ENCODE results near the gene ULK3. TPM values are rescaled to one million over a fixed set of nuclear protein-coding genes. Genes with fewer than 3 reads are reported as not detected.

Gene ULK3
- polyA plus RNA-seq, 1 experiment, result 14.2 TPM

GRCh38 chr15:74869372-74869725, 26.4 kb upstream of the ULK3 start:
- no peaks in the 10 kb centered on the region for H3K27me3 ChIP-seq (ENCODE audit: control insufficient read depth, insufficient read depth, low read length)
- no peak for DNase-seq (ENCODE audit: low read depth, low spot score)
- no peak overlapping the region for H3K4me3 ChIP-seq (ENCODE audit: low read depth, low read length)
- ChIA-PET CTCF (interaction anchor here (0.5 to 2.4 kb wide), 5 partner anchors 28 to 136 kb away, joined by 3 to 27 read pairs (median 6); no protein-coding TSS in a partner anchor), POLR2A (interaction anchor here (0.7 to 1.2 kb wide), 2 partner anchors 12 to 27 kb away, joined by 3 to 4 read pairs; no protein-coding TSS in a partner anchor)
- no peak overlapping the region for H3K27ac ChIP-seq (ENCODE audit: low read depth, low read length)
- no peak for TF ChIP-seq CTCF (IDR thresholded peaks at IDR 0.05; ENCODE audit: low read depth, low read length)
- no peaks in the 10 kb centered on the region for H3K9me3 ChIP-seq (ENCODE audit: control insufficient read depth, insufficient read depth, low read length)

- Histone ChIP-seq H3K4me3 (ENCODE audit: low read depth, low read length) (no peak overlapping the region), H3K27me3 (ENCODE audit: control insufficient read depth, insufficient read depth, low read length) (no peaks in the 10 kb centered on the region), H3K27ac (ENCODE audit: low read depth, low read length) (no peak overlapping the region), H3K9me3 (ENCODE audit: control insufficient read depth, insufficient read depth, low read length) (no peaks in the 10 kb centered on the region)
- DNase-seq (ENCODE audit: low read depth, low spot score), result no peak
- ChIA-PET CTCF (interaction anchor here (1.1 kb wide), 1 partner anchor 34 kb away, joined by 7 read pairs; no protein-coding TSS in a partner anchor), POLR2A (no interaction called here)
- no peak for TF ChIP-seq CTCF (IDR thresholded peaks at IDR 0.05; ENCODE audit: low read depth, low read length)
Observed at GRCh38 chr15:74868059-74868458, 25.1 kb upstream of the ULK3 start.

DNA sequence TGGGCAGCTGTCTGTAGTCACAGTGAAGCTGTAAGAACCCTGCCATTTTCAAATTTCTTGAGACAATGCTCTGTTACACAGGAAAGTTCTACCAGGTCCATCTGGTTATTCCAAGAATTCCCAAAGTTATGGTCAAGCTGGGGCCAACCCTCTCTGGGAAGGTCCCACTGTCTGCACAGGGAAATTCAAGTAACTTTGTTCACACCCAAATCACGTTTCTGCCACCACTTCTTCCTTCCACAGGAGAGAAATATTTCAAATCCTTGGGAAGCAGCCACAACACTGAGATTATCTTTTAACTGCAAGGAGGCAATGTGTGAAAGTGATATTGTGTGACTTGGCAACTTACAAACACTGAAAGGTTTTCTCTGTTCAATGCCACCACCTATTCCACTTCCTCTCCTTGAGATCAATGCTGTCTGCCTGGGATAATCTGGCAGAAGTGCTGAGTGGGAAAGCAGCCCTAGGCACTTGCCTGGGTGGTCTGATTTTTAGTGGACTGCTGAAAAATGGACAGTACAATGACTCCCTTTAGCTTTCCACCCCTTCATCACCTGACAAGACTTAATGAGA, 24.6 kb upstream of the ULK3 start:
- DNase-seq (ENCODE audit: low read depth, low spot score), result no peak
- no peaks in the 10 kb centered on the region for H3K27me3 ChIP-seq (ENCODE audit: control insufficient read depth, insufficient read depth, low read length)
- H3K27ac ChIP-seq (ENCODE audit: low read depth, low read length), result no peak overlapping the region
- no peak overlapping the region for H3K4me3 ChIP-seq (ENCODE audit: low read depth, low read length)
- H3K9me3 ChIP-seq (ENCODE audit: control insufficient read depth, insufficient read depth, low read length), result no peaks in the 10 kb centered on the region
- ChIA-PET POLR2A (no interaction called here), CTCF (interaction anchor here (1.1 kb wide), 1 partner anchor 34 kb away, joined by 7 read pairs; no protein-coding TSS in a partner anchor)
- no peak for TF ChIP-seq CTCF (IDR thresholded peaks at IDR 0.05; ENCODE audit: low read depth, low read length)

- Histone ChIP-seq H3K4me3 (ENCODE audit: low read depth, low read length) (no peak overlapping the region), H3K27me3 (ENCODE audit: control insufficient read depth, insufficient read depth, low read length) (no peaks in the 10 kb centered on the region), H3K9me3 (ENCODE audit: control insufficient read depth, insufficient read depth, low read length) (no peaks in the 10 kb centered on the region), H3K27ac (ENCODE audit: low read depth, low read length) (peak overlapping the region; percentile 66)
- CTCF ChIA-PET, result interaction anchor here (1.1 kb wide), 1 partner anchor 36 kb away, joined by 3 read pairs; no protein-coding TSS in a partner anchor
- DNase-seq (ENCODE audit: low read depth, low spot score), result peak; percentile 48
- TF ChIP-seq CTCF (IDR thresholded peaks at IDR 0.05; ENCODE audit: low read depth, low read length), result no peak
- POLR2A ChIA-PET, result interaction anchor here (0.6 kb wide), 1 partner anchor 41 kb away, joined by 6 read pairs; no protein-coding TSS in a partner anchor
Observed at GRCh38 chr15:74866090-74866489, 23.1 kb upstream of the ULK3 start.

DNA sequence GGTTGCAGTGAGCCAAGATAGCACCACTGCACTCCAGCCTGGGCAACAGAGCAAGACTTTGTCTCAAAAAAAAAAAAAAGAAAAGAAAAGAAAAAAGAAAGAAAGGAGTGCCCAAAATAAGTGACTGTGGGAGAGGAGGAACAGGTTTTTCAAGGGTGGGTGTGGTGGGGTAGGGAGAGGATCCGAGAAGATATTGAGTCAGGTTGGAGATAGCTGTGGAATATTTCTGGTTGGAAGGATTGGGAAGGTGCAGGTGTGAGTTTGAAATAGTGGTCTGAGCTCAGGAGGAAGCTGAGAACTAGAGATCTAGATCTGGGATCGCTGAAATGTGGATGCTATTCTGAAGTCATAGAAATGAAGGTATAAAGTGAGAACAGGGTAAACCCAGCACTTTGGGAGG, 22.4 kb upstream of the ULK3 start:
- TF ChIP-seq CTCF (IDR thresholded peaks at IDR 0.05; ENCODE audit: low read depth, low read length), result no peak
- ChIA-PET CTCF (interaction anchor here (0.7 kb wide), 1 partner anchor 23 kb away, joined by 3 read pairs; no protein-coding TSS in a partner anchor), POLR2A (interaction anchor here (0.6 to 0.7 kb wide), 2 partner anchors 37 to 40 kb away, joined by 4 to 6 read pairs; no protein-coding TSS in a partner anchor)
- Histone ChIP-seq H3K9me3 (ENCODE audit: control insufficient read depth, insufficient read depth, low read length) (no peaks in the 10 kb centered on the region), H3K4me3 (ENCODE audit: low read depth, low read length) (no peak overlapping the region), H3K27me3 (ENCODE audit: control insufficient read depth, insufficient read depth, low read length) (no peaks in the 10 kb centered on the region), H3K27ac (ENCODE audit: low read depth, low read length) (no peak overlapping the region)
- DNase-seq (ENCODE audit: low read depth, low spot score), result no peak

Measured in AG04450 (cell line).